ENCODE data around the gene ACSF3.

DNA sequence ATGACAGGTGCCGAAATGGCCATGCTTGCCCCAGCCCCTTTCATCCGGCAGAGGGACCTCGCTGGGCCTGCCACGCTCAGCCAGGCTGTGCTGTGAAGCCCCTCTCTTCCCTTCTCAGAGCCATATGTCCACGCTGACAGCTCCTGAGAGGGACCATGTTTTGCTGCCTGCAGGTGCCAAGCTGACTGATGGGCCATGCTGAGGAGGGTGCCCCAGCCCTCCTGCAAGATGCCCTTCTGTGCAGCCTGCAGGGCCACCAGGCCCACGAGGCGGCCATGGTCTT, 44.8 kb downstream of the ACSF3 start:
- TF ChIP-seq, protein P1, sequence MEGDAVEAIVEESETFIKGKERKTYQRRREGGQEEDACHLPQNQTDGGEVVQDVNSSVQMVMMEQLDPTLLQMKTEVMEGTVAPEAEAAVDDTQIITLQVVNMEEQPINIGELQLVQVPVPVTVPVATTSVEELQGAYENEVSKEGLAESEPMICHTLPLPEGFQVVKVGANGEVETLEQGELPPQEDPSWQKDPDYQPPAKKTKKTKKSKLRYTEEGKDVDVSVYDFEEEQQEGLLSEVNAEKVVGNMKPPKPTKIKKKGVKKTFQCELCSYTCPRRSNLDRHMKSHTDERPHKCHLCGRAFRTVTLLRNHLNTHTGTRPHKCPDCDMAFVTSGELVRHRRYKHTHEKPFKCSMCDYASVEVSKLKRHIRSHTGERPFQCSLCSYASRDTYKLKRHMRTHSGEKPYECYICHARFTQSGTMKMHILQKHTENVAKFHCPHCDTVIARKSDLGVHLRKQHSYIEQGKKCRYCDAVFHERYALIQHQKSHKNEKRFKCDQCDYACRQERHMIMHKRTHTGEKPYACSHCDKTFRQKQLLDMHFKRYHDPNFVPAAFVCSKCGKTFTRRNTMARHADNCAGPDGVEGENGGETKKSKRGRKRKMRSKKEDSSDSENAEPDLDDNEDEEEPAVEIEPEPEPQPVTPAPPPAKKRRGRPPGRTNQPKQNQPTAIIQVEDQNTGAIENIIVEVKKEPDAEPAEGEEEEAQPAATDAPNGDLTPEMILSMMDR (IDR thresholded peaks at IDR 0.05), result no peak
- TF ChIP-seq SIN3A (IDR thresholded peaks at IDR 0.05; ENCODE audit: borderline replicate concordance, insufficient read depth, low read depth, low read length) (no peak), POLR2AphosphoS5 (IDR thresholded peaks at IDR 0.05; ENCODE audit: low read depth, low read length) (no peak), TCF7L2 (IDR thresholded peaks at IDR 0.05; ENCODE audit: low read depth, low read length) (no peak)

All from Panc1 (cell line).